SK-N-SH (cell line): Measurements from ENCODE around the gene IL36G. TPM values are rescaled to one million over a fixed set of nuclear protein-coding genes. Genes with fewer than 3 reads are reported as not detected.
"Not testable (repeated sequence)": the region's sequence is repeated elsewhere in the genome, so short reads cannot be mapped to it uniquely, and the experiment has no call there.

Experiments used
- CTCF ChIA-PET: fragments of 300-600, 350-600 bp; formaldehyde crosslinking; extraction: SDS; loops from one replicate; lab custom pipeline; 2021; lab: Yijun Ruan, JAX
- POLR2A ChIA-PET: fragments of 350-600 bp; sonication (Branson Sonifier 250); formaldehyde crosslinking; extraction: SDS; loops from one replicate; lab custom pipeline; 2020; ENCODE audit warnings: antibody characterized with exemption, inconsistent platforms; lab: Yijun Ruan, JAX
- DNase-seq: peaks from one replicate; pipeline ENCODE4 v3.0.0; 2012
- H2AFZ ChIP-seq: fragments of 200-600 bp; sonication (generic); 2 replicates; pipeline ENCODE4 v1.8.1; 2016; ENCODE audit warnings: antibody characterized with exemption, mild to moderate bottlenecking, low read depth
- H3F3A ChIP-seq: fragments of 200-600 bp; sonication (generic); replicated peaks from 2 replicates; pipeline ENCODE3; 2016; ENCODE audit warnings: antibody characterized with exemption, mild to moderate bottlenecking; ENCODE audit not compliant: insufficient read depth
- H3K27ac ChIP-seq, 2 experiments: fragments of 200-500 bp in 1 of 2; fragments of 200-600 bp in 1 of 2; sonication (Bioruptor generic) in 1 of 2; sonication (generic), shearing (Covaris generic) in 1 of 2; 2 replicates each; pipeline versions ENCODE4 v1.5.1 to v1.6.1; 2014 to 2016; ENCODE audit warnings: low read depth in 2 of 2, inconsistent platforms in 1 of 2, low read length in 1 of 2, mild to moderate bottlenecking in 1 of 2, mixed read lengths in 1 of 2
- H3K27me3 ChIP-seq: fragments of 200-600 bp; sonication (generic), shearing (Covaris generic); 2 replicates; pipeline ENCODE4 v1.6.1; 2016; ENCODE audit warnings: mixed run types; ENCODE audit not compliant: insufficient read depth
- H3K36me3 ChIP-seq, 2 experiments: fragments of 200-500 bp in 1 of 2; fragments of 200-600 bp in 1 of 2; sonication (Bioruptor generic) in 1 of 2; sonication (generic) in 1 of 2; replicated peaks in 1 of 2; 2 replicates each; pipeline versions ENCODE3 to v1.5.1; 2014 to 2016; ENCODE audit warnings: low read length in 1 of 2, mild to moderate bottlenecking in 1 of 2; ENCODE audit not compliant: insufficient read depth in 2 of 2, control insufficient read depth in 1 of 2
- H3K4me1 ChIP-seq, 2 experiments: fragments of 200-500 bp in 1 of 2; fragments of 200-600 bp in 1 of 2; sonication (Bioruptor generic) in 1 of 2; sonication (generic), shearing (Covaris generic) in 1 of 2; 2 replicates each; pipeline versions ENCODE4 v1.5.1 to v1.6.1; 2014 to 2016; ENCODE audit warnings: low read depth in 1 of 2, low read length in 1 of 2, mixed run types in 1 of 2; ENCODE audit not compliant: insufficient read depth in 2 of 2, control insufficient read depth in 1 of 2
- H3K4me2 ChIP-seq: fragments of 200-600 bp; sonication (generic), shearing (Covaris generic); 2 replicates; pipeline ENCODE4 v1.6.1; 2017; ENCODE audit warnings: mixed run types
- H3K4me3 ChIP-seq, 2 experiments: fragments of 200-500 bp in 1 of 2; fragments of 200-600 bp in 1 of 2; sonication (Bioruptor generic) in 1 of 2; sonication (generic), shearing (Covaris generic) in 1 of 2; 2 replicates each; pipeline versions ENCODE4 v1.5.1 to v1.8.1; 2014 to 2016; ENCODE audit warnings: low read depth in 2 of 2, inconsistent platforms in 1 of 2, low read length in 1 of 2, mild to moderate bottlenecking in 1 of 2, mixed read lengths in 1 of 2, moderate library complexity in 1 of 2
- H3K79me2 ChIP-seq: fragments of 200-600 bp; sonication (generic); 2 replicates; pipeline ENCODE4 v1.8.1; 2017; ENCODE audit warnings: mild to moderate bottlenecking; ENCODE audit not compliant: insufficient read depth
- H3K9ac ChIP-seq: fragments of 200-600 bp; sonication (generic); 2 replicates; pipeline ENCODE4 v1.6.1; 2017; ENCODE audit warnings: mixed run types
- H3K9me2 ChIP-seq: fragments of 200-600 bp; sonication (generic); 2 replicates; pipeline ENCODE4 v1.6.1; 2017; ENCODE audit warnings: mixed run types
- H3K9me3 ChIP-seq: fragments of 200-600 bp; sonication (generic); 2 replicates; pipeline ENCODE4 v1.6.1; 2017; ENCODE audit warnings: mixed run types, mild to moderate bottlenecking, moderate library complexity
- H4K20me1 ChIP-seq: fragments of 200-600 bp; sonication (generic); 2 replicates; pipeline ENCODE4 v1.6.1; 2017; ENCODE audit warnings: mild to moderate bottlenecking, mixed run types; ENCODE audit not compliant: insufficient read depth
- ELF1 ChIP-seq: IDR thresholded peaks from 2 replicates; pipeline ENCODE4 v1.4.0; 2012
- FOSL2 ChIP-seq: IDR thresholded peaks from 2 replicates; pipeline ENCODE4 v1.4.0; 2012; ENCODE audit warnings: low read depth, mild to moderate bottlenecking, moderate library complexity, borderline replicate concordance
- GABPA ChIP-seq: IDR thresholded peaks from 2 replicates; pipeline ENCODE4 v1.4.0; 2012; ENCODE audit warnings: low read depth, mild to moderate bottlenecking
- GATA2 ChIP-seq: sonication (generic); formaldehyde crosslinking; IDR thresholded peaks from 2 replicates; pipeline ENCODE4 v1.5.0; 2020; ENCODE audit warnings: mild to moderate bottlenecking, missing genetic modification reagents
- PBX3 ChIP-seq: IDR thresholded peaks from 2 replicates; pipeline ENCODE4; 2012
- RCOR1 ChIP-seq: fragments of 150-350 bp; IDR thresholded peaks from 2 replicates; pipeline ENCODE4 v1.6.1; 2017; ENCODE audit warnings: antibody characterized with exemption, low read length
- RFX5 ChIP-seq: IDR thresholded peaks from 2 replicates; pipeline ENCODE4 v1.6.1; 2012; ENCODE audit warnings: mild to moderate bottlenecking, improper control_type of control experiment, low read length
- TCF12 ChIP-seq: IDR thresholded peaks from 2 replicates; pipeline ENCODE4 v1.4.0; 2012
- TEAD4 ChIP-seq: IDR thresholded peaks from 2 replicates; pipeline ENCODE4 v1.4.0; 2012; ENCODE audit warnings: mild to moderate bottlenecking, borderline replicate concordance; ENCODE audit not compliant: insufficient read depth
- YY1 ChIP-seq: IDR thresholded peaks from 2 replicates; pipeline ENCODE4 v1.4.0; 2012; ENCODE audit warnings: low read depth, mild to moderate bottlenecking
- WGBS: methylation state at CpG from one replicate; pipeline ENCODE4 v1.1.6; 2017; ENCODE audit warnings: low lambda C conversion rate; 5-methylcytosine and 5-hydroxymethylcytosine counted together
- polyA plus RNA-seq, 3 experiments: library from polyadenylated mRNA; depleted of rRNA; stranded (reverse); fragments of >200 nt; gene quantifications; 2 replicates each; pipeline ENCODE4 v1.2.3, GENCODE V29; 2012
- TF ChIP-seq, protein P1 (sequence below): fragments of 150-350 bp; IDR thresholded peaks from 2 replicates; pipeline ENCODE4 v1.6.1; 2016; ENCODE audit warnings: mild to moderate bottlenecking, low read depth, low read length

Gene IL36G
- polyA plus RNA-seq, 1 of the 3 experiments (the other 2 are of a cell fraction) = not detected

GRCh38 chr2:112934117-112934516 is 43.7 kb upstream of the IL36G start:
- H3K4me1 ChIP-seq, H3K9me3 ChIP-seq, DNase-seq, H3K4me3 ChIP-seq, H3K27ac ChIP-seq, POLR2A ChIA-PET, H3K9me2 ChIP-seq, H3K4me2 ChIP-seq, H3K9ac ChIP-seq, H4K20me1 ChIP-seq, H3F3A ChIP-seq, H3K36me3 ChIP-seq, H2AFZ ChIP-seq, H3K79me2 ChIP-seq: not testable (repeated sequence)
- peaks cover 29% of the 10 kb centered on the region; the same call in 1 of the 2 replicates for H3K27me3 ChIP-seq
- WGBS = 28% methylated on average over 2 of the region's 2 CpGs
- CTCF ChIA-PET = interaction anchor here (3.0 kb wide), 1 partner anchor 7 kb away, joined by 14 read pairs; no protein-coding TSS in a partner anchor

DNA sequence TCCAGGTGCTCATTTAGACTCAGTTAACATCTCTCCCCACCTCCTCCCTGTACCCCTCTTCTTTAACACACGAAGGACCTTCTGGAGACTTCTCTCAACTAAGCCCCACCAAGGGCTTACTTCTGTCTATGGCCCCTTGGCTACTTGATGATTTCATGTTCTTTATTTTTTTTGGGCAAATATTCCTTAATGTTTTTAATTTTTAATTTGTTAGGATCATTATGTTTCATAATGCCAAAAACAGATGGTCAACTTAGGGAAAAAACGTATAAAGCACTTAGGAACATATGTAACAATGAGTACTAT is 40.9 kb upstream of the IL36G start:
- H3K9me3 ChIP-seq = no peaks in the 10 kb centered on the region
- H3K9me2 ChIP-seq = no peaks in the 10 kb centered on the region
- H3K79me2 ChIP-seq = no peaks in the 10 kb centered on the region
- 10% methylated on average over 2 of the region's 2 CpGs for WGBS
- H3K36me3 ChIP-seq = no peaks in the 10 kb centered on the region
- TF ChIP-seq TCF12 = no peak
- TF ChIP-seq, protein P1, sequence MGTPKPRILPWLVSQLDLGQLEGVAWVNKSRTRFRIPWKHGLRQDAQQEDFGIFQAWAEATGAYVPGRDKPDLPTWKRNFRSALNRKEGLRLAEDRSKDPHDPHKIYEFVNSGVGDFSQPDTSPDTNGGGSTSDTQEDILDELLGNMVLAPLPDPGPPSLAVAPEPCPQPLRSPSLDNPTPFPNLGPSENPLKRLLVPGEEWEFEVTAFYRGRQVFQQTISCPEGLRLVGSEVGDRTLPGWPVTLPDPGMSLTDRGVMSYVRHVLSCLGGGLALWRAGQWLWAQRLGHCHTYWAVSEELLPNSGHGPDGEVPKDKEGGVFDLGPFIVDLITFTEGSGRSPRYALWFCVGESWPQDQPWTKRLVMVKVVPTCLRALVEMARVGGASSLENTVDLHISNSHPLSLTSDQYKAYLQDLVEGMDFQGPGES = no peak
- no peak for TF ChIP-seq PBX3
- no peak for TF ChIP-seq ELF1
- no peak for TF ChIP-seq TEAD4
- no peak for TF ChIP-seq YY1
- TF ChIP-seq RCOR1 = no peak
- TF ChIP-seq GABPA = no peak
- no peak for TF ChIP-seq RFX5
- no peaks in the 10 kb centered on the region; a peak in 1 of 4 replicates for H3K4me1 ChIP-seq
- H4K20me1 ChIP-seq = no peaks in the 10 kb centered on the region
- no peak overlapping the region for H2AFZ ChIP-seq
- no peak for DNase-seq
- H3K27me3 ChIP-seq = peaks cover 16% of the 10 kb centered on the region; the same call in 1 of the 2 replicates
- H3K9ac ChIP-seq = no peak overlapping the region
- no peaks in the 10 kb centered on the region for H3F3A ChIP-seq
- ChIA-PET POLR2A (no interaction called here), CTCF (no interaction called here)
- H3K4me3 ChIP-seq = no peak overlapping the region
- no peak overlapping the region for H3K27ac ChIP-seq
- H3K4me2 ChIP-seq = no peak overlapping the region

DNA sequence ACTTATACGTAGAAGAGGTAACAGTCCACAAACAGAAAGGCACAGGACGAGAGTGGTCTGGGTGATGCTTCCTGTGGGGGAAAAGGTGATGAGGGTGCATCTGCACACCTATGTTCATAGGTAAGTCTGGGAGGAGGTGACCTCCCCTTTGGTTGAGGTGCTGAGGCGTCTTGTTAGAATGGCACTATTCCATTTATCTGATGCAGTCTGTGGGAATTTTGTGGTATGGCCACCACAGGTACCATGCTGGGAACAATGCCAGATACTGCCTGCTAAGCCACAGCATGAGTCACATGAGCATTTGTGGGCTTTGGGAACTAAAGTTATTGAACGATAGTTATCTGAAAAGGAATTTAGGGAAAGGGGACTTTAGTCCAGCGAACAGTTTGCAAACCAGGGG is 38.9 kb upstream of the IL36G start:
- CTCF ChIA-PET = interaction anchor here (1.9 kb wide), 1 partner anchor 190 kb away, joined by 9 read pairs; no protein-coding TSS in a partner anchor
- Histone ChIP-seq H4K20me1 (no peaks in the 10 kb centered on the region), H3F3A (no peaks in the 10 kb centered on the region), H3K36me3 (no peaks in the 10 kb centered on the region), H3K9me3 (no peaks in the 10 kb centered on the region), H3K9ac (no peak overlapping the region), H2AFZ (no peak overlapping the region), H3K9me2 (no peaks in the 10 kb centered on the region), H3K27ac (no peak overlapping the region), H3K27me3 (peaks cover 5% of the 10 kb centered on the region; the same call in 1 of the 2 replicates), H3K79me2 (no peaks in the 10 kb centered on the region), H3K4me1 (no peaks in the 10 kb centered on the region; a peak in 1 of 4 replicates), H3K4me3 (no peak overlapping the region), H3K4me2 (no peak overlapping the region)
- POLR2A ChIA-PET = no interaction called here
- 27% methylated on average over 5 of the region's 5 CpGs for WGBS
- TF ChIP-seq GATA2 (CRISPR knock-in tag) (no peak), FOSL2 (peak; percentile 20; the same call in 1 of the 2 replicates)
- DNase-seq = no peak
